HG03097 (cell line): Measurements from ENCODE around the gene PIGR.

Experiments
- ATAC-seq: cut with Tn5 transposase; IDR thresholded peaks from one replicate; pipeline ENCODE4 v1.9.1; 2021; ENCODE audit not compliant: unreplicated experiment, low FRiP score

The PIGR gene

DNA sequence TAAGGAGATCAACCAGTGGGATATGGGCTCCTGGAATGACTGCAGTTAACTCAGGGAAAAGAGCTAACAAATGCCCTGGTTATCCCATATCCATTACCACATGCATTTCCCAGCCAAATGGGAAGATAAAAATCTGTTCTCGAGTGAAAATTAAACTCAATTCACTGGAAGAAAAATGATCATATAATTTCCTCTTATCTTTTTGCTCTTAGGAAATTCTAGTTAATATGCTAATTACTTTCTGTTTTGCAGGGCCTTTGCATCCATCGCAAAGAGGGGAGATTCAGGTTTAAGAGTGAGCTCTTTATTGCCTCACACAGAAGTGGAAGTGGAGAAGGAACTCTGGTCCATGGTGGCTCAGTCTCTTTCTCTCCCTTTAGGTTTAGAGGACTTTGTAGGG lies 52.9 kb downstream of the PIGR start:
- no peak for ATAC-seq

DNA sequence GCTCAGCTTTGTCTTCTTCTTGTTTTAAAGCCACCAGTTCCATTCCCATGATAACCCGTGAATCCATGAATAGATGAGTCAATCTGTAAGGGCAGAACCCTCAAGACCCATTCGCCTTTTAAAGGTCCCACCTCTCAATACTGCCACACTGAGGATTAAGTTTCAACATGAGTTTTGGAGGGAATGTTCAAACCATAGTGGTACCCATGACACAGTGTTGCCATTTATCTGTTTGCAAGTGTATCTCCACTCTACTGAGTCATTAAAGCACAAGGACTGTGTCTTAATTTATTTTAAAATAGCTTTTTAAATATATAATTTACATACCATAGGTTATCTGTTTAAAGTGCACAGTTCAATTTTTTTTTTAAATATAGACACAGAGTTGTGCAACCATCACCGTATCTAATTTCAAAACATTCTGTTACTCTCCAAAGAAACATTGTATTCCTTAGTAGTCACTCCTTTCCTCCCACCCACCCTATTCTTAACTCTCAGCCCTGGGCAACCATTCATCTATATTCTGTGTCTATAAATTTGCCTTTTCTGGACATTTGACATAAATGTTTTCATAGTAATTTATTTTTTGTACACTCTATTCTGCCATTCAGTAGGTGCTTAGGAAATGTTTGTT lies 53.8 kb downstream of the PIGR start:
- ATAC-seq, result no peak

DNA sequence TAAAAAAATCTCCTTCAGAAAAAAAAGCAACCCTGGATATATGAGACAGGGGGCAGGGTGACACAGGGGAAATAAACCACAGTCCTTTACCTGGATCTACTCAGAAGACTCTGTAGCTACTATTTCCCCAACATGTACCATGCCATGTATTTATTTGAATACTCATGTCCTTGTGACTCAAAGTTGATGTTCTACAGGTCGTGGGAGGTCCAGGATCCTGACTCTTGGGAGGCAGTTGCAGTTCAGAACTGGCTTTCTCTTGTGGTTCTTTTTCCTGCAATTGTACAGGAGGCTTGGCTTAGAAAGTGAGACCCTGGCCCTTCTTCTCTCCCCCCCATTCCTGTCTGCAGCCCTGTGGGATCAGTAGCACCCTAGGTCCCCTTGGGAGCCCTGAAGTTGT lies 54.9 kb downstream of the PIGR start:
- no peak for ATAC-seq

DNA sequence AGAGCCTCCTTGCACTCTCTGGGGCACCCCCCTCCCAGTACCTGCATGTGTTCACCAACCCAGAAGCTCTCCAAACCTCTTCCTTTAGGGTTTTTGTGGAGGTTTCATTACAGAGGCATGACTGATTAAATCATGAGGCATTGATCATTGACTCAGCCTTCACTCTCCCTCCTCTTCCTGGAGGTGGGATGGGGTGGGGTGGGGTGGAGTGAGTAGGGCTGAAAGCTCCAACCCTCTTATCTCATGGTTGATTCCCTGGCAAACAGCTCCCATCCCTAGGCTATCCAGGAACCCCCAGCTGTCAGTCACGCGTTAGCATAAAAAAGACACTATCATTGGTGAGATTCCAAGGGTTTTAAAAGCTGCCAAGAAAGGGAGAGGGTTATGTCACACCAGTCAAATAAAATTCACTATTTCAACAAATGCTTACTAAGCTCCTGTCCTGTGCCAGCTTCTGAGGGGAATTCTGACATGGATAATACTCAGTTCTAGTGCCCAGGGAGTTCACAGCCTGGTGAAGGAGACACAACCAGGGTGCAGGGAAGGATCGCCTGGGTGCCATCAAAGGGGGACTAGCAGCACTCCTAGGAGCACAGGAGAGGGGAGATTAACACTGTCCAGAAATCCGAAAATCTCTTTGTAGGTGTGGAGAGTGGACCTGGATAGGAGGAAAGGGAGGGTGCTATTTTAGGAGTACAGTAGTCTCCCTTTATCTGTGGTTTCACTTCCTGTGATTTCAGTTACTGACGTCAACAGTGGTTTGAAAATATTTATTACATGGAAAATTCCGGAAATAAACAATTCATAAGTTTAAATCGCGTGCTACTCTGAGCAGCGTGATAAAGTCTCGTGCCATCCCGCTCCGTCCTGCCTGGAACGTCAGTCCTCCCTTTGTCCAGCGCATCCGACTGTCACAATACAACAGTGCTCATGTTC lies 55.9 kb downstream of the PIGR start:
- no peak for ATAC-seq

DNA sequence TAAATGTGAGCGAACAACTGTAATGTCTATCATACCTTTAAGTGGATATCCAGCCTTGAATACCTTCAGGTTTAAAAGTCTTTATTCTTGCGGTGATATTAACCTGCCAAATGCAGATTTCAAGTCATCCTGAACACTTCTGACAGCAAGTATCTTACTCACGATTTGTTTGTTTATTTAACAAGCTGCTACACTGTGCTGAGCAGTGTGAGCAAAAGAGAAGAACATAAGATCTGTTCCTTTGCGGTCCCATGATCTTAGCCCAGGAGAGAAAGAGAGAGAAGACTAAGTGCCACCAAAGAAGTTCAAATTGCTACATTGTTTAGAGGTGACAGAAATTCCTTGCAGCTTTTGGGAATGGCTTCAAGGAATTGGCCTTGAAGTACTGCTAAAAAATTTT lies 58.6 kb downstream of the PIGR start:
- no peak for ATAC-seq

DNA sequence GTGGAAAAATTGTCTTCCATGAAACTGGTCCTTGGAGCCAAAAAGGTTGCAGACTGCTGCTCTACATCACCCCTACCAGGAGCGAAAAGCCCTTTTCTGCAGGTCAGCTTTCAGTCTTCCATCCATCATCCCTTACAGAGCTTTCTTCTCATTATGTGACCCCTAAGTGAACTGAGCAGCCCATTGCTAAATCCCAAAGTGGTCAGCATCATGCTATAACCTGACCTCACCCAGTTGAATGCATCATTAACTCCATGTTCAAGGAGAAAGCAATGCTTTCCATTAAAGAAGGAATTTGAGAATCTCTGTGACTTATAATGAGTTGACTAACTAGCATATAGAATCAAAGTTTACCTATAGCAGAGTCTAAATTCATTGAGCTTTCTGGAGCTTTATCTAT lies 59.4 kb downstream of the PIGR start:
- no peak for ATAC-seq

DNA sequence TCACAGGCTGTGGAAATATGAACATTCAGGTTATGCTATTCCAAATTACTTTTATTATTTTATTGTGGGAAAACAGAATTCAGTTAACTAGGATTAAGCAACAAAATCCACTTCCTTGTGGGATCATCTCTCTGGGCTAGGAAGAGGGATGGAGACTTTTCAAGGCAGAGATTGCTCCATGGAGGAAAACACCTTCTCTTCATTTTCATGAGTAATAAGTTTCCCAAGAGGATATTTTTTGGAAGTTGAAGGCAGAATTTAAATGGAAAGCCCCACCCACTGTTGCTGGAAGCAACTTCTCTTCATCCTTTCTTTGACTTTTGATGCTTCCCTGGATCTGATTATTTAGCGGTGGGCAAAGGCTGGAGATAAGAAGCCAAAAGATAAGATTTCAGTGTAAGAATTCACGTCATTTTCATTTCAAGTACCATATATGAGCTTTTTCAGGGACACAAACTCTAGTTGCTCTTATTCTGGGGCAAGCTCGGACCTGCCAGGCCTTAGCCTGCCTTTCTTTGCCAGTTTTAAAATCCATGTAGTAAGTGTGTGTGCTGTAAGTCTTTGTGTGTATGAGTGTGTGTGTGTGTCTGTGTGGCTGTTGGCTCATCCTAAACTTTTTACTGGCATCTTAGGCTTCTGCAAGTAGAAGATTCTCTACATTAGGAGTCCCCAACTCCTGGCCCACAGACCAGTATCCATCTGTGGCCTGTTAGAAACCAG lies 60.8 kb downstream of the PIGR start:
- ATAC-seq, result no peak

DNA sequence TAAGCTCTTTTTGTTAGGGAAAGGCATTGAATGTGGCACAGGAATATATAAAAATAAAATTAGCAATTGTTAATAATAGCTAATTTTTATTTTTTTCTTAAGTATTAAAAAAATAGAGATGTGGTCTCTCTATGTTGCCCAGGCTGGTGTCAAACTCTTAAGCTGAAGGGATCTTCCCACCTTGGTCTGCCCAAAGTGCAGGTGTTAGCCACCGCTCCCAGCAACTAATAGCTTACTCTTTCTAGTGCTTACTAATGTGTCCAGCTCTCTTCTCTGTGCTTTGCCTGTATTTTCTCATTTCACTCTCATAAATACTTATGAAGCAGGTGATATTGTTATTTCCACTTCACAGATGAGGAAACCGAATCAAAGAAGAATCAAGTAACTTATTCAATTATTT lies 62.4 kb downstream of the PIGR start:
- no peak for ATAC-seq

DNA sequence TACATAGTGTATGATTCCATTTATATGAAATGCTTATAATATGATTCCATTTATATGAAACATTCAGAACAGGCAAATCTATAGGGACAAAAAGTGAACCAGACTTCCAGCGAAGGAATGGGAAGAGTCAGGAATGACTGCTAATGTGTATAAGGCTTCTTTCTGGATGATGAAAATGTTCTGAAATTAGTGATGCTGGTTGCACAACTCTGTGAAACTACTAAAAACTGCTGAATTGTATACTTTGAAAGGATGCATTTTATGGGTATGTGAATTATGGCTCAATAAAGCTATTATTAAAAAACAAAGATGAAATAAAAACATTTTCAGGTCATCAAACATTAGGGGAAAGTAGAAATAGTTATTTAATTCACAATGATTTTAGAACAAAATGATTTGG lies 63.1 kb downstream of the PIGR start:
- ATAC-seq, result no peak

DNA sequence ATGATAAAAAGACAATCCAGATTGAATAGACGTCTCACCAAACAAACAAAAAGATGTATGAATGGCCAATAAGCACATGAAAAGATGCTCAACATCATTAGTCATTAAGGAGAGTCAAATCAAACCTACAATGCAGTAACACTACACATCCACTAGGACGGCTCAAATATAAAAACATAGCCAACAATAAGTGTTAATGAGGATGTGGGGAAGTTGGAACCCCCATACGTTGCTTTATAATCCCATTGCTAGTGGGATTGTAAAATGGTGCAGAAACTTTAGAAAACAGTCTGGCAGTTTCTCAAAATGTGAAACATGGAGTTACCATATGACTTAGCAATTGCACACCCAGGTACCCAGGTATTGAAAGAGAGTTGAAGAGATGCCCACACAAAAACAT lies 63.7 kb downstream of the PIGR start:
- ATAC-seq, result no peak

DNA sequence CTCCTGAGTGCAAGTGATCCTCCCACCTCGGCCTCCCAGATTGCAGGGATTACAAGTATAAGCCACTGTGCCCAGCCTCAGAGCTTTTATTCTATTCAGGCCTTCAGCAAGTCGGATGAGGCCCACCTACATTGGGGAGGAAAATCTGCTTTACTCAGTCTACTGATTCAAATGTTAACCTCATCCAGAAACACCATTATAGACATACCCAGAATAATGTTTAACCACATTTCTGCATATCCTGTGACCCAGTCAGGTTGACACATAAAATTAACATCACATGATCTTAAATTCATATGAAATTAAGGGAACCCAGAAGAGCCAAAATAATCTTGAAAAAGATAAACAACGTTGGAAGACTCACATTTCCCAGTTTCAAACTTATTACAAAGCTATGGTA lies 66.0 kb downstream of the PIGR start:
- ATAC-seq, result no peak
